Skin of body (tissue), 2 donors: ENCODE results near the gene CYP2W1. TPM values are rescaled to one million over a fixed set of nuclear protein-coding genes. Genes with fewer than 3 reads are reported as not detected.

Source experiments
- DNase-seq: peaks from one replicate; lab custom pipeline; 2025; lab: John Stamatoyannopoulos, UW
- total RNA-seq: library from RNA; depleted of rRNA; stranded (reverse); fragments of >200 nt; gene quantifications from one replicate; pipeline ENCODE4 v1.2.3, GENCODE V29; 2014

The CYP2W1 gene
- total RNA-seq, 1 donor from 2014 or later: 17.4 TPM

GRCh38 chr7:966291-967069, 16.5 kb upstream of the CYP2W1 start:
- DNase-seq: no peak

DNA sequence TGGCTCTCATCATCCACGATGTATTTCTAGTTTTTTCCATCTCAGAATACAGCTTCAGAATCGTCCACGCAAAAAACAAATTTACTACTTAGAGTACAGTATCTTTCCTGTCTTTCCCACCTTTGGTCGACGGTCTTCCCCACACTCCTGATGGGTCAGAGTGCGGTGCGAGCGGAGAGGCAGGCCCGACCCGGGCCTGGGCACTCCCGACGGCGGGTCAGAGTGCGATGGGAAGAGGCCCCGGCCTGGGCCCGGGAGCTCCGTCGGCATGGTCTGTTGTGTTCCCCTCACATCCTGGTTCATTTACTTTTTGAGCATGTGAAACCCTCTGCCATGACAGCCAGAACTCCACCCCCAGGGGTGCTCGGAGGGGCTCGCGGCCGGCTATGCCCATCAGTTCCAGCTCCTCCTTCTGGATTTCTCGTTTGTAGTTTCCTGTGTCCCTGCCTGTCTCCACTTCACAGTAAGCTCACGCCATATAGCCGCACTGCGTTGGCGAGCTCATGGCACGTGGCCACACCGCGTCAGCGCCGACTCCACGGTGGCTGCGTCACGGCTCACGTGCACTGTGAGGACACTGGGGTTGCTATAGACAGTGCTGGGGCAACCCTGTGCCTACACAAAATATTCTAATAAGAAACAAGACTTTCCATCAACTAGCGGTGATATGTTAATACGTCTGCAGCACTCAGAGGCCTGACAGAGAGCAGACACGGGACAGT, 15.5 kb upstream of the CYP2W1 start:
- no peak for DNase-seq

DNA sequence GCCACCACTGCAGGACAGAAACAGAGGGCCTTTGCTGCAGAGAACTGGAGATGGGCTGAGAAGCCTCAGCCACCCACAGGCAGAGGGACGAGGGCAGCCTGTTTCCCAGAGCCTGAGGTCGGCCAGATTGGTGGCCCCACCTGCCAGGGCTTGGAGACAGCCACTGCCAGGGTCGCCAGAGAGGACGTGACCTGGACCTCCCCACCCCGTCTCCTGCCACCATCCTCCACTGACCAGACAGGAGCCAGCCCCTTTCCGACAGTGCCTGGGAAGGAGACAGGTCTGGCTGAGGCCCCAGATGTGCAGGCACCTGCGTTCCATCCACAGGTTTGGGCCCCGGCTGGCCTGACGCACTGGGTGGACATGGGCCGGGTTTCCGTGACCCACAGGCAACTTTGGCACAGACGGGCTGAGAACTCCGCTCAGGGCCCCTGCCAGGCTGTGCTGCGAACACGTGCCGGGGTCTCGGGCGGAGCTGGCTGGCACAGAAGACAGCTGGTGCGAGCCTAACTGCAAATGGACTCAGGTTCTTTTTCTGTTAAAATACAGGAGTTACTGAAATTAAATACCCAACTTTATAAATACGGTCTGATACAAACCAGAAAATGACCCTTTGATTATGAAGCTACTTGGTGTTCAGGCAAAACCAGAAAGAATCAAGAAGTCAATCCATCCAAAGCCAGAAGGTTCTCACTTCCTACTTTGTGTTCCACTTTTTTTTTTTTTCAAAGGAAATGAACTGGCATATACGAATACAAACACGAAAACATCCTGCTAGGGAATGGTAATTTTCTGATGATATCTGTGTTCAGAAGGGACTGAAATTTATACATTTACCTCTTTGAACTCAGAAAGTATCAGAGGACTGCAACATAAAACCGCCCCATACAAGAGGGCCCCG, 14.5 kb upstream of the CYP2W1 start:
- DNase-seq: no peak

DNA sequence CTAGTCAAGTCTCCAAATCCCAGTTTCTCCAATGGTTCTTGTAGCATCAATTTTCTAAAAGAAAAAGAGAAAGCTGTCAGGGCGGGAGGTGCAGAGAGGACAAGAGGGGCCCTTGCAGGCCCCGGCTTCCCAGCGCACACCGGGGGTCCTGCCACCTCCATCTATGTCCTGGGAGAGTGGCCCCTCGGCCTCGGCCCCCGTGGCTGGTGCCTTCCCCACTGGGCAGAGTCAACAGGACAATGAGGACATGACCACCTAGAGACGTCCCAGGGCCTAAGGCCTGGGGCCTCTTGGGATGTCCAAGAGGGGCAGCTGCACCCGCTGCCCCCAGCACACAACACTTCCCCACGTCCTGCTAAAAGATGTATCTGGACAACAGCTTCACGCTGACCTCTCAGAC, 13.6 kb upstream of the CYP2W1 start:
- DNase-seq: no peak

- DNase-seq: no peak
Measured at GRCh38 chr7:970744-971143, 12.2 kb upstream of the CYP2W1 start.

- DNase-seq: no peak
Measured at GRCh38 chr7:972110-972509, 10.9 kb upstream of the CYP2W1 start.

- DNase-seq: no peak
Measured at GRCh38 chr7:972676-973309, 10.2 kb upstream of the CYP2W1 start.

GRCh38 chr7:973312-973711, 9.7 kb upstream of the CYP2W1 start:
- no peak for DNase-seq

GRCh38 chr7:974172-974571, 8.8 kb upstream of the CYP2W1 start:
- DNase-seq: no peak

GRCh38 chr7:974820-975681, 7.9 kb upstream of the CYP2W1 start, which contains the start of gene COX19:
Gene COX19 (minus strand): TSS chr7:975549. CDS start chr7:975509, 40 bp downstream.
- DNase-seq: peak; percentile 90

GRCh38 chr7:975702-976473, 7.1 kb upstream of the CYP2W1 start:
- no peak for DNase-seq

DNA sequence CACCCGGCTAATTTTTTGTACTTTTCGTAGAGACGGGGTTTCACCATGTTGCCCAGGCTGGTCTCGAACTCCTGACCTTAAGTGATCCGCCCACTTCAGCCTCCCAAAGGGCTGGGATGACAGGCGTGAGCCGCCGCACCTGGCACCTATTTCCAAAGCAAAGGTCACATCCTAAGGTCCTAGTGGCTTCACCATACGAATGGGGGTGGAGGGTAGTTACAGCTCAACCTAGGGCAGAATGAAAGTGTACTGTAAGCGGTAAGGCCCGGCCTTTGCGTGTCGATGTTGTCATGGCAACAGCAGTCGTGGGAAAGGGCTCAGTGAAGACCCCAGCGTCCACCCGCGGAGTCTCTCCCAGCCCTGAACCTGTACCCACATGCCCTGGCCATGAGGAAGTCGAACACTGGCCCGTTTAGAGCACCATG, 6.1 kb upstream of the CYP2W1 start:
- DNase-seq: no peak

- no peak for DNase-seq
Measured at GRCh38 chr7:977326-978048, 5.5 kb upstream of the CYP2W1 start.

DNA sequence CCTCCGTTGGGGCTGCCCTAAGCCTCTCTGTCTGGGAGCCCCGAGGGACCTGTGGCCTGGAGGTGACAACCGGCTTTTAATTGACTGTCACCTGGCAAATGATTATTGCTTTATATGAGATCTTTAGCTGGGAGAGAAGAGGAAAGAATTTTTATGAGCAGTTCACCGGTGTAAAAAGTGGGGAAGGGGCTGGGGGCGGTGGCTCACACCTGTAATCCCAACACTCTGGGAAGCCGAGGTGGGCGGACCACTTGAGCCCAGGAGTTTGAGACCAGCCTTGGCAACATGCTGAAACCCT, 5.0 kb upstream of the CYP2W1 start:
- no peak for DNase-seq

GRCh38 chr7:978416-979091, 4.4 kb upstream of the CYP2W1 start:
- DNase-seq: no peak

DNA sequence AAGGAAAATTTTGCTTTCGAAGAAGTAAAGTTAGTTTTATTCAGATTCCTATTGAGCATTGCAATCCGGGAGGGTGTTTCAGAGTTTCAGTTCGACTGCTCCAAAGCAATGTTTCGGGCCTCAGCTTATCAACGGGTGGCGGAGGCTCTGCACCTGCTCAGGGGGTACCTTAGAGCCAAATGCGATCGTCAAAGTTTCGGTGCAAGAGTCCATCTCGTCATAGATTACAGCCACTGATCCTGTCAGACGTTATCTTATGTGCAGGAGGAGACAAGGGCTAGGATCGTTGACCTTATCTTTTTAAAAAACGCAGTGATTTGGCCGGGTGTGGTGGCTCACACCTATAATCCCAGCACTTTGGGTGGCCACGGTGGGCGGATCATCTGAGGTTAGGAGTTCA, 3.8 kb upstream of the CYP2W1 start:
- no peak for DNase-seq

- DNase-seq: no peak
Measured at GRCh38 chr7:979886-980571, 3.0 kb upstream of the CYP2W1 start.
